Measurements from ENCODE around the gene RNF169. TPM values are rescaled to one million over a fixed set of nuclear protein-coding genes. Genes with fewer than 3 reads are reported as not detected.

The RNF169 gene
- total and polyA plus RNA-seq, 9 donors = 7.1 to 26.1 (median 21.9) TPM

GRCh38 chr11:74780248-74781005 lies 31.8 kb downstream of the RNF169 start:
- no peaks in the 10 kb centered on the region for H3K9me3 ChIP-seq
- no peak for TF ChIP-seq EP300 (IDR thresholded peaks at IDR 0.05)
- TF ChIP-seq POLR2A (IDR thresholded peaks at IDR 0.05) = no peak
- TF ChIP-seq CTCF (IDR thresholded peaks at IDR 0.05) = no peak
- no peaks in the 10 kb centered on the region for H3K36me3 ChIP-seq
- WGBS, 3 donors = 75 to 83% (median 80%) methylated on average over 4 of the region's 4 CpGs
- H3K27me3 ChIP-seq = no peaks in the 10 kb centered on the region
- no peak for DNase-seq
- no peak overlapping the region for H3K4me3 ChIP-seq
- intact Hi-C loops (cut with DNase I) = no loop called here
- H3K27ac ChIP-seq = no peak overlapping the region
- H3K4me1 ChIP-seq (ENCODE audit: insufficient read depth) = peaks cover 5% of the 10 kb centered on the region

- Histone ChIP-seq H3K27me3 (no peaks in the 10 kb centered on the region), H3K9me3 (no peaks in the 10 kb centered on the region), H3K27ac (no peak overlapping the region), H3K36me3 (no peaks in the 10 kb centered on the region), H3K4me1 (ENCODE audit: insufficient read depth) (peaks cover 5% of the 10 kb centered on the region), H3K4me3 (no peak overlapping the region)
- no peak for TF ChIP-seq CTCF (IDR thresholded peaks at IDR 0.05)
- no peak for TF ChIP-seq EP300 (IDR thresholded peaks at IDR 0.05)
- no peak for TF ChIP-seq POLR2A (IDR thresholded peaks at IDR 0.05)
- whole genome bisulfite sequencing, 3 donors = 73 to 78% (median 76%) methylated on average over 2 of the region's 2 CpGs
- no peak for DNase-seq
- intact Hi-C loops (cut with DNase I) = no loop called here
These were observed 34.7 kb downstream of the RNF169 start for GRCh38 chr11:74783241-74783871.

- no peak for DNase-seq
- H3K27ac ChIP-seq = no peak overlapping the region
- intact Hi-C loops (cut with DNase I) = no loop called here
- H3K9me3 ChIP-seq = no peaks in the 10 kb centered on the region
- H3K36me3 ChIP-seq = no peaks in the 10 kb centered on the region
- H3K27me3 ChIP-seq = no peaks in the 10 kb centered on the region
- TF ChIP-seq CTCF (IDR thresholded peaks at IDR 0.05) (no peak), POLR2A (IDR thresholded peaks at IDR 0.05) (no peak), EP300 (IDR thresholded peaks at IDR 0.05) (no peak)
- H3K4me1 ChIP-seq (ENCODE audit: insufficient read depth) = peaks cover 5% of the 10 kb centered on the region
- WGBS, 3 donors = 63 to 67% (median 64%) methylated on average over 5 of the region's 5 CpGs
- H3K4me3 ChIP-seq = no peak overlapping the region
These were observed 35.6 kb downstream of the RNF169 start for GRCh38 chr11:74784234-74784633.

- Histone ChIP-seq H3K4me1 (ENCODE audit: insufficient read depth) (peaks cover 5% of the 10 kb centered on the region), H3K27ac (no peak overlapping the region), H3K4me3 (no peak overlapping the region), H3K27me3 (no peaks in the 10 kb centered on the region), H3K36me3 (no peaks in the 10 kb centered on the region), H3K9me3 (no peaks in the 10 kb centered on the region)
- no peak for TF ChIP-seq EP300 (IDR thresholded peaks at IDR 0.05)
- TF ChIP-seq CTCF (IDR thresholded peaks at IDR 0.05) = no peak
- TF ChIP-seq POLR2A (IDR thresholded peaks at IDR 0.05) = no peak
- WGBS, 3 donors = 71 to 89% (median 89%) methylated on average over 4 of the region's 4 CpGs
- DNase-seq = no peak
- intact Hi-C loops (cut with DNase I) = no loop called here
These were observed 36.1 kb downstream of the RNF169 start for GRCh38 chr11:74784726-74785125.

All from ovary (tissue), 9 donors.